ENCODE data around the gene CYP39A1.

- TF ChIP-seq EZH2 (IDR thresholded peaks at IDR 0.05; ENCODE audit: borderline replicate concordance, insufficient read depth, low read depth, low read length, poor library complexity, severe bottlenecking) (no peak), CTCF (IDR thresholded peaks at IDR 0.05) (no peak)
Measured at GRCh38 chr6:46657642-46658041, 5.0 kb upstream of the CYP39A1 start.
